ENCODE results near the gene WIPF3. TPM values are rescaled to one million over a fixed set of nuclear protein-coding genes. Genes with fewer than 3 reads are reported as not detected.

The WIPF3 gene
- total and polyA plus RNA-seq, 4 donors: 0.10 to 0.23 (median 0.14) TPM; not detected in 1

DNA sequence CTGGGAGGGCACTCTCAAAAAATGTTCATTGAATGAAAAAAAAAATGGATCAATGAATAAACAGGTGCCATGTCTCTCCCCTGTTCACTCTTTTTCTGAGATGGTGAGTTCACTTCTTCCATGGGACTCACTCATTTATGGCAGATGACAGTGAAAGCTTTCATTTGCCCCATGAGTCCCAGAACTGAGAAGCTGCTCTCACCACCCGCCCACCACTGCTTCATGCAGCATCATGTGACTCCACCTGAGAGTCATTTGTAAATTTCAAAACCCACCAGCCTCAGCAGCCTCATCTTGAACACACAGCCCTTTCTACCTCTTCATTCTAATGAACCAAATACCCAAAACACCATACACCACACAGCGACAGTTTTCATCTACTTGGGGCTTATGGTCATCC lies 118.4 kb downstream of the WIPF3 start:
- Histone ChIP-seq H3K27me3 (ENCODE audit: control insufficient read depth in 4 of 4, insufficient read depth in 4 of 4, low read length in 3 of 4) (no peaks in the 10 kb centered on the region), H3K4me1 (ENCODE audit: control insufficient read depth in 4 of 4, insufficient read depth in 4 of 4, low read length in 3 of 4) (no peaks in the 10 kb centered on the region), H3K27ac (ENCODE audit: low read depth in 1 of 2, low read length in 2 of 2) (no peak overlapping the region), H3K36me3 (ENCODE audit: control insufficient read depth in 4 of 4, insufficient read depth in 3 of 4, low read depth in 1 of 4, low read length in 3 of 4) (no peaks in the 10 kb centered on the region), H3K4me3 (ENCODE audit: low read depth in 1 of 3, low read length in 3 of 3) (no peak overlapping the region), H3K9ac (ENCODE audit: low read depth in 1 of 2, low read length in 2 of 2) (no peak overlapping the region), H3K9me3 (ENCODE audit: control insufficient read depth in 4 of 4, low read length in 3 of 4) (no peaks in the 10 kb centered on the region)
- 94% methylated on average over 2 of the region's 2 CpGs for WGBS
- TF ChIP-seq, protein P1, sequence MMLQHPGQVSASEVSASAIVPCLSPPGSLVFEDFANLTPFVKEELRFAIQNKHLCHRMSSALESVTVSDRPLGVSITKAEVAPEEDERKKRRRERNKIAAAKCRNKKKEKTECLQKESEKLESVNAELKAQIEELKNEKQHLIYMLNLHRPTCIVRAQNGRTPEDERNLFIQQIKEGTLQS (IDR thresholded peaks at IDR 0.05): no peak
- DNase-seq (ENCODE audit: low spot score): no peak

DNA sequence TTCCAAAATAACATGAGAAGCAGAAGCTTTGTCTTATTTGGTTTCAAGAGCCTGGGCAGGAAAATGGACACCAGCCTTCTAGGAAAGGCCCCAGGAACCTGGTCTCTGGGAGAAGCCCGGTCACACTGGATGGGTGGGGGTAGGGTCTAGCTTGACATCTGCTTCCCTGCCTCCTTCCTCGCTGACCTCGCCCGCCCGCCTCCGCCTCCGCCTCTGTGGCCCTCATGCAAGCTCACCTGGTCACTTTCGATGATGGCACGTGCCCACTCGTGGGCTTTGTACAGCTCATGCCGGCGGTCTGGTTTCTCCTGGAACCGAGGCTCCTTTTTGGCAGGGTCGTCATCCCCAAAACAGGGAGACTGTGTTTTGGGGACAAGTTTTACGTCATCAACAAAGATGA lies 119.9 kb downstream of the WIPF3 start:
- WGBS: 92% methylated on average over 15 of the region's 15 CpGs

DNA sequence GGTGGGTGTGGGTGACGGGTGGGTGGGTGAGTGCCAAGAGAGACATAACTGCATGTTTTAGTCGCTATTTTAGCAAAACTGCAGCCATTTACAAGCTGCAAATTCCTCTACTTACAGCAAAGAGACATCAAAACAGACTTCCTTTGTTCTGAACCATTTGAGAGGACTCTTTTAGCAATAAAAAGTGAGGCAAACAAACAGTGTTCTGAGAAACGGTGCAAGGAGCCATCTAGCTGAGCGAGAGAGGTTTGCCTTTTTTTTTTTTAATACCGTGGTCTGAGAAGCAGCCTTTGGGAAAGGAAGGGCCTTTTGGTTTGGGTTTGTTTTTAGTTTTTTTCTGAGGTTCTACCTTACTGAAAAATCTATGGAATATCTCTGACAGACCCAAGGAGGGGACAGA lies 120.4 kb downstream of the WIPF3 start:
- TF ChIP-seq, protein P2, sequence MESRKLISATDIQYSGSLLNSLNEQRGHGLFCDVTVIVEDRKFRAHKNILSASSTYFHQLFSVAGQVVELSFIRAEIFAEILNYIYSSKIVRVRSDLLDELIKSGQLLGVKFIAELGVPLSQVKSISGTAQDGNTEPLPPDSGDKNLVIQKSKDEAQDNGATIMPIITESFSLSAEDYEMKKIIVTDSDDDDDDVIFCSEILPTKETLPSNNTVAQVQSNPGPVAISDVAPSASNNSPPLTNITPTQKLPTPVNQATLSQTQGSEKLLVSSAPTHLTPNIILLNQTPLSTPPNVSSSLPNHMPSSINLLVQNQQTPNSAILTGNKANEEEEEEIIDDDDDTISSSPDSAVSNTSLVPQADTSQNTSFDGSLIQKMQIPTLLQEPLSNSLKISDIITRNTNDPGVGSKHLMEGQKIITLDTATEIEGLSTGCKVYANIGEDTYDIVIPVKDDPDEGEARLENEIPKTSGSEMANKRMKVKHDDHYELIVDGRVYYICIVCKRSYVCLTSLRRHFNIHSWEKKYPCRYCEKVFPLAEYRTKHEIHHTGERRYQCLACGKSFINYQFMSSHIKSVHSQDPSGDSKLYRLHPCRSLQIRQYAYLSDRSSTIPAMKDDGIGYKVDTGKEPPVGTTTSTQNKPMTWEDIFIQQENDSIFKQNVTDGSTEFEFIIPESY (IDR thresholded peaks at IDR 0.05): no peak
- TF ChIP-seq HNF4A (conservative IDR thresholded peaks at IDR 0.05) (no peak), RAD21 (IDR thresholded peaks at IDR 0.05) (no peak), SP1 (IDR thresholded peaks at IDR 0.05) (no peak)
- TF ChIP-seq, protein P1 (IDR thresholded peaks at IDR 0.05): no peak

More for the DNA sequence above, 119.9 kb downstream of the WIPF3 start:
- H3K9me3 ChIP-seq (ENCODE audit: control insufficient read depth in 4 of 4, low read length in 3 of 4): no peaks in the 10 kb centered on the region
- no peaks in the 10 kb centered on the region for H3K36me3 ChIP-seq (ENCODE audit: control insufficient read depth in 4 of 4, insufficient read depth in 3 of 4, low read depth in 1 of 4, low read length in 3 of 4)
- H3K27ac ChIP-seq (ENCODE audit: low read depth in 1 of 2, low read length in 2 of 2): no peak overlapping the region
- no peaks in the 10 kb centered on the region for H3K4me1 ChIP-seq (ENCODE audit: control insufficient read depth in 4 of 4, insufficient read depth in 4 of 4, low read length in 3 of 4)
- H3K27me3 ChIP-seq (ENCODE audit: control insufficient read depth in 4 of 4, insufficient read depth in 4 of 4, low read length in 3 of 4): no peaks in the 10 kb centered on the region
- TF ChIP-seq EGR1 (IDR thresholded peaks at IDR 0.05; ENCODE audit: low read depth in 2 of 2): no peak
- TF ChIP-seq FOXA1 (IDR thresholded peaks at IDR 0.05): no peak
- no peak overlapping the region for H3K4me3 ChIP-seq (ENCODE audit: low read depth in 1 of 3, low read length in 3 of 3)
- no peak overlapping the region for H3K9ac ChIP-seq (ENCODE audit: low read depth in 1 of 2, low read length in 2 of 2)
- DNase-seq (ENCODE audit: low spot score): no peak

DNA sequence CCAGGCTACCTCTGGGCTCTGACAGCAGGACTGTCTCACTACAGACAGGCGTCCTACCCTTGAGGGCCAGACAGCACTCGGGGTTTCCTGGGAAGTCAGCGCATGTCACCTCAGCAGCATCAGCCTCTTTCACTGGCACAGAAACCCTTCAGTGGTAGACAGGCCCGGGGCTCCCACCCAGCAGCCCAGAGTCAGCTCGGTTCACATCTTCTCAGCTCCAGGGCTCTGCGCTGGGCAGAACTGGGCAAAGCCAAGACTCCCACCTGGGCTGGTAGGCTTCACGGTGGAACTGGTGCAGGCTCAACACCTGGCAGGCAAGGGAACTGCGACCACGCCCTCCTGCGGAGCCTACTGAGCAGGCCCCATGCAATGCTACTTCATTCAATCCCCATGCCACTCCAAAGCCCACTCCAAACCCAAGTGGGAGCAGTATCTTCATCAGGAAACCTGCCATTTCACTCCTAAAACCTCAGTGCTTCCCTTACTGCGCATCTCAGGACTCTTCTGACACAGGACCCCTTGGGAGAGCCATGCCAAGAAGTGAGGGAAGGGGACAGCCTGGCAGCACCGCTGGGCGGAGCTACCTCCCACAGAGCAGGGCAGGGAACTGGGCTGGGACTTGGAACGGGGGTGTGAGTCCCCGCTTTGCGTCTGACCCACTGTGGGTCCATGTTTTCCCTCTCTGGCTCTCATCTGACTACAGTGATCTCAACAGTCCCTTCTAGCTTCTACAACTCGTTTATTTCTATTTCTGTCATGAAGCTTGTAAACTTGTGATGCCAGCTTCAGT lies 122.9 kb downstream of the WIPF3 start:
- DNase-seq (ENCODE audit: low spot score): no peak
- Histone ChIP-seq H3K9ac (ENCODE audit: low read depth in 1 of 2, low read length in 2 of 2) (no peak overlapping the region), H3K27ac (ENCODE audit: low read depth in 1 of 2, low read length in 2 of 2) (no peak overlapping the region), H3K27me3 (ENCODE audit: control insufficient read depth in 4 of 4, insufficient read depth in 4 of 4, low read length in 3 of 4) (no peaks in the 10 kb centered on the region), H3K36me3 (ENCODE audit: control insufficient read depth in 4 of 4, insufficient read depth in 3 of 4, low read depth in 1 of 4, low read length in 3 of 4) (no peaks in the 10 kb centered on the region), H3K4me3 (ENCODE audit: low read depth in 1 of 3, low read length in 3 of 3) (no peak overlapping the region), H3K4me1 (ENCODE audit: control insufficient read depth in 4 of 4, insufficient read depth in 4 of 4, low read length in 3 of 4) (no peaks in the 10 kb centered on the region), H3K9me3 (ENCODE audit: control insufficient read depth in 4 of 4, low read length in 3 of 4) (no peaks in the 10 kb centered on the region)
- TF ChIP-seq NR2F2 (IDR thresholded peaks at IDR 0.05) (no peak), GABPA (IDR thresholded peaks at IDR 0.05 in 1 of 2, conservative IDR thresholded peaks at IDR 0.05 in 1 of 2) (no peak)
- TF ChIP-seq, protein P3, sequence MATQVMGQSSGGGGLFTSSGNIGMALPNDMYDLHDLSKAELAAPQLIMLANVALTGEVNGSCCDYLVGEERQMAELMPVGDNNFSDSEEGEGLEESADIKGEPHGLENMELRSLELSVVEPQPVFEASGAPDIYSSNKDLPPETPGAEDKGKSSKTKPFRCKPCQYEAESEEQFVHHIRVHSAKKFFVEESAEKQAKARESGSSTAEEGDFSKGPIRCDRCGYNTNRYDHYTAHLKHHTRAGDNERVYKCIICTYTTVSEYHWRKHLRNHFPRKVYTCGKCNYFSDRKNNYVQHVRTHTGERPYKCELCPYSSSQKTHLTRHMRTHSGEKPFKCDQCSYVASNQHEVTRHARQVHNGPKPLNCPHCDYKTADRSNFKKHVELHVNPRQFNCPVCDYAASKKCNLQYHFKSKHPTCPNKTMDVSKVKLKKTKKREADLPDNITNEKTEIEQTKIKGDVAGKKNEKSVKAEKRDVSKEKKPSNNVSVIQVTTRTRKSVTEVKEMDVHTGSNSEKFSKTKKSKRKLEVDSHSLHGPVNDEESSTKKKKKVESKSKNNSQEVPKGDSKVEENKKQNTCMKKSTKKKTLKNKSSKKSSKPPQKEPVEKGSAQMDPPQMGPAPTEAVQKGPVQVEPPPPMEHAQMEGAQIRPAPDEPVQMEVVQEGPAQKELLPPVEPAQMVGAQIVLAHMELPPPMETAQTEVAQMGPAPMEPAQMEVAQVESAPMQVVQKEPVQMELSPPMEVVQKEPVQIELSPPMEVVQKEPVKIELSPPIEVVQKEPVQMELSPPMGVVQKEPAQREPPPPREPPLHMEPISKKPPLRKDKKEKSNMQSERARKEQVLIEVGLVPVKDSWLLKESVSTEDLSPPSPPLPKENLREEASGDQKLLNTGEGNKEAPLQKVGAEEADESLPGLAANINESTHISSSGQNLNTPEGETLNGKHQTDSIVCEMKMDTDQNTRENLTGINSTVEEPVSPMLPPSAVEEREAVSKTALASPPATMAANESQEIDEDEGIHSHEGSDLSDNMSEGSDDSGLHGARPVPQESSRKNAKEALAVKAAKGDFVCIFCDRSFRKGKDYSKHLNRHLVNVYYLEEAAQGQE (IDR thresholded peaks at IDR 0.05): no peak
- WGBS: 84% methylated on average over 17 of the region's 17 CpGs

More for the DNA sequence above, 120.4 kb downstream of the WIPF3 start:
- Histone ChIP-seq H3K9me3 (ENCODE audit: control insufficient read depth in 4 of 4, low read length in 3 of 4) (no peaks in the 10 kb centered on the region), H3K9ac (ENCODE audit: low read depth in 1 of 2, low read length in 2 of 2) (no peak overlapping the region), H3K4me1 (ENCODE audit: control insufficient read depth in 4 of 4, insufficient read depth in 4 of 4, low read length in 3 of 4) (no peaks in the 10 kb centered on the region), H3K4me3 (ENCODE audit: low read depth in 1 of 3, low read length in 3 of 3) (no peak overlapping the region), H3K36me3 (ENCODE audit: control insufficient read depth in 4 of 4, insufficient read depth in 3 of 4, low read depth in 1 of 4, low read length in 3 of 4) (no peaks in the 10 kb centered on the region), H3K27me3 (ENCODE audit: control insufficient read depth in 4 of 4, insufficient read depth in 4 of 4, low read length in 3 of 4) (no peaks in the 10 kb centered on the region), H3K27ac (ENCODE audit: low read depth in 1 of 2, low read length in 2 of 2) (no peak overlapping the region)
- no peak for DNase-seq (ENCODE audit: low spot score)
- 66% methylated on average over 5 of the region's 5 CpGs for WGBS

Measured in liver (tissue), 9 donors.